Measurements from ENCODE around the gene TMEM132C.

TMEM132C gene

GRCh38 chr12:128543460-128543859 lies 276.5 kb downstream of the TMEM132C start:
- no peak for TF ChIP-seq CTCF (IDR thresholded peaks at IDR 0.05; ENCODE audit: borderline replicate concordance, insufficient read depth, low read depth, low read length)
- no peak overlapping the region for H3K4me3 ChIP-seq (ENCODE audit: low read depth, low read length)

- H3K4me3 ChIP-seq (ENCODE audit: low read depth, low read length): no peak overlapping the region
- no peak for TF ChIP-seq CTCF (IDR thresholded peaks at IDR 0.05; ENCODE audit: borderline replicate concordance, insufficient read depth, low read depth, low read length)
Observed at GRCh38 chr12:128543971-128544370, 277.0 kb downstream of the TMEM132C start.

GRCh38 chr12:128548949-128549348 lies 282.0 kb downstream of the TMEM132C start:
- no peak overlapping the region for H3K4me3 ChIP-seq (ENCODE audit: low read depth, low read length)
- no peak for TF ChIP-seq CTCF (IDR thresholded peaks at IDR 0.05; ENCODE audit: borderline replicate concordance, insufficient read depth, low read depth, low read length)

GRCh38 chr12:128549601-128550218 lies 282.7 kb downstream of the TMEM132C start:
- no peak overlapping the region for H3K4me3 ChIP-seq (ENCODE audit: low read depth, low read length)
- no peak for TF ChIP-seq CTCF (IDR thresholded peaks at IDR 0.05; ENCODE audit: borderline replicate concordance, insufficient read depth, low read depth, low read length)

- TF ChIP-seq CTCF (IDR thresholded peaks at IDR 0.05; ENCODE audit: borderline replicate concordance, insufficient read depth, low read depth, low read length): no peak
- no peak overlapping the region for H3K4me3 ChIP-seq (ENCODE audit: low read depth, low read length)
Observed at GRCh38 chr12:128551266-128551665, 284.3 kb downstream of the TMEM132C start.

- TF ChIP-seq CTCF (IDR thresholded peaks at IDR 0.05; ENCODE audit: borderline replicate concordance, insufficient read depth, low read depth, low read length): no peak
- no peak overlapping the region for H3K4me3 ChIP-seq (ENCODE audit: low read depth, low read length)
Observed at GRCh38 chr12:128554546-128555304, 287.8 kb downstream of the TMEM132C start.

GRCh38 chr12:128557231-128557630 lies 290.3 kb downstream of the TMEM132C start:
- H3K4me3 ChIP-seq (ENCODE audit: low read depth, low read length): no peak overlapping the region
- no peak for TF ChIP-seq CTCF (IDR thresholded peaks at IDR 0.05; ENCODE audit: borderline replicate concordance, insufficient read depth, low read depth, low read length)
